Thyroid gland (tissue), 4 donors: ENCODE measurements around the gene AHNAK2. TPM values are rescaled to one million over a fixed set of nuclear protein-coding genes. Genes with fewer than 3 reads are reported as not detected.

ENCODE experiments used
- DNase-seq, 2 donors: peaks; one replicate each; pipeline ENCODE4 v3.0.0-alpha.2; 2019
- H3K27ac ChIP-seq, 3 donors: fragments of 200-600 bp; sonication (generic); 1 replicate in 2 of 3; 2 replicates in 1 of 3; pipeline ENCODE4 v1.5.1; 2016 to 2019; ENCODE audit warnings: mild to moderate bottlenecking in 1 of 3, moderate library complexity in 1 of 3
- H3K27me3 ChIP-seq: fragments of 200-600 bp; sonication (generic); one replicate; pipeline ENCODE4 v1.5.1; 2019
- H3K36me3 ChIP-seq, 2 donors: fragments of 200-600 bp; sonication (generic); one replicate each; pipeline ENCODE4 v1.5.1; 2016 to 2019
- H3K4me1 ChIP-seq, 2 donors: fragments of 200-600 bp; sonication (generic); one replicate each; pipeline ENCODE4 v1.5.1; 2017 to 2019
- H3K4me3 ChIP-seq, 3 donors: fragments of 200-600 bp; sonication (generic); replicated peaks in 1 of 3; 1 replicate in 2 of 3; 2 replicates in 1 of 3; pipeline ENCODE4 v1.5.1; 2016; ENCODE audit warnings: mild to moderate bottlenecking in 1 of 3
- H3K9me3 ChIP-seq: fragments of 200-600 bp; sonication (generic); one replicate; pipeline ENCODE4 v1.5.1; 2017
- CTCF ChIP-seq, 6 experiments: fragments of 200-600 bp in 3 of 6; fragments of 450-650 bp in 3 of 6; sonication (generic) in 3 of 6; IDR thresholded peaks; one replicate each; pipeline ENCODE4 v1.5.1; 2016 to 2019; ENCODE audit warnings: antibody characterized with exemption in 6 of 6, mild to moderate bottlenecking in 2 of 6, inconsistent platforms in 1 of 6, moderate library complexity in 1 of 6
- POLR2A ChIP-seq, 2 donors: fragments of 450-650 bp; IDR thresholded peaks; one replicate each; pipeline ENCODE4 v1.6.1; 2017; ENCODE audit warnings: antibody characterized with exemption in 2 of 2, mild to moderate bottlenecking in 2 of 2, moderate library complexity in 1 of 2
- WGBS, 2 donors: methylation state at CpG; one replicate each; pipeline ENCODE4 v1.1.5; 2017; 5-methylcytosine and 5-hydroxymethylcytosine counted together
- intact Hi-C: fragments of 100-400 bp; cut with DNase I; formaldehyde crosslinking; loops from one replicate; pipeline ENCODE4 v1.15.1; 2023
- total RNA-seq, 4 donors: library from RNA; depleted of rRNA; stranded (reverse); fragments of >200 nt; gene quantifications; one replicate each; pipeline ENCODE4 v1.2.3, GENCODE V29; 2016

Gene AHNAK2
- total RNA-seq, 4 donors from 2014 or later, result 3.7 to 12.5 (median 6.9) TPM

- intact Hi-C loops, result loop anchor here (10.0 kb wide), 1 partner anchor 145 kb away; no protein-coding TSS in a partner anchor
- Histone ChIP-seq H3K4me3 (no peak overlapping the region), H3K27me3 (no peaks in the 10 kb centered on the region), H3K27ac (peak overlapping the region in 1 of 3 donors; percentile 78), H3K9me3 (no peaks in the 10 kb centered on the region), H3K4me1 (peaks cover 58 to 79% of the 10 kb centered on the region in 2 donors), H3K36me3 (no peaks in the 10 kb centered on the region)
- DNase-seq, result no peak
- TF ChIP-seq CTCF (IDR thresholded peaks at IDR 0.05) (no peak), POLR2A (IDR thresholded peaks at IDR 0.05) (no peak)
- WGBS, 2 donors, result 90 to 91% methylated on average over 6 to 10 of the region's 10 CpGs
Measured at GRCh38 chr14:104969741-104970230, 8.4 kb downstream of the AHNAK2 start.

- intact Hi-C loops, result no loop called here
- H3K36me3 ChIP-seq, result no peaks in the 10 kb centered on the region
- no peaks in the 10 kb centered on the region for H3K9me3 ChIP-seq
- no peak for TF ChIP-seq POLR2A (IDR thresholded peaks at IDR 0.05)
- no peak for TF ChIP-seq CTCF (IDR thresholded peaks at IDR 0.05)
- H3K27ac ChIP-seq, result peak overlapping the region; percentile 62 to 78 (median 66)
- no peak overlapping the region for H3K4me3 ChIP-seq
- WGBS, 2 donors, result 22 to 42% methylated on average over 14 to 18 of the region's 21 CpGs
- H3K27me3 ChIP-seq, result no peaks in the 10 kb centered on the region
- DNase-seq, result peak; percentile 70 to 81
- H3K4me1 ChIP-seq, result peaks cover 48 to 69% of the 10 kb centered on the region in 2 donors
Measured at GRCh38 chr14:104968541-104969401, 9.4 kb downstream of the AHNAK2 start.

DNA sequence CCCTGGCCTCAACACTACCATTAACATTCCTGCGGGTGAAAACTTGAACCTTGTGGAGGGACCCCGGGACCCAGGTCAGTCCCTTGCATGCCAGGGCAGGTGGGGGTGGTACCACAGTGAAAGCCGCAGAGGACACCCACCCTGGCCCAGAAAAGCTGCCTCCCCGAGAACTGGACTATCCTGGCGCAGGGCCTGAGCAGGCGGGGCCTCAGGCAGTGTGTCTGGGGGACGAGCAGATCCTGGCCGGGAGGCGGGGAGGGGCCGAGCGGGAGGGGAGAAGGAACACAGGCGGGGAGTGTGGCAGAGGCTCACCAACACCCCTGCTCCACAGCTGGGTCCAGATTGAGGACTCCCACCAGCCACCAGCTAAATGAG is 10.0 kb downstream of the AHNAK2 start:
- H3K9me3 ChIP-seq, result no peaks in the 10 kb centered on the region
- 1 to 3% methylated on average over 10 to 12 of the region's 12 CpGs for WGBS, 2 donors

DNA sequence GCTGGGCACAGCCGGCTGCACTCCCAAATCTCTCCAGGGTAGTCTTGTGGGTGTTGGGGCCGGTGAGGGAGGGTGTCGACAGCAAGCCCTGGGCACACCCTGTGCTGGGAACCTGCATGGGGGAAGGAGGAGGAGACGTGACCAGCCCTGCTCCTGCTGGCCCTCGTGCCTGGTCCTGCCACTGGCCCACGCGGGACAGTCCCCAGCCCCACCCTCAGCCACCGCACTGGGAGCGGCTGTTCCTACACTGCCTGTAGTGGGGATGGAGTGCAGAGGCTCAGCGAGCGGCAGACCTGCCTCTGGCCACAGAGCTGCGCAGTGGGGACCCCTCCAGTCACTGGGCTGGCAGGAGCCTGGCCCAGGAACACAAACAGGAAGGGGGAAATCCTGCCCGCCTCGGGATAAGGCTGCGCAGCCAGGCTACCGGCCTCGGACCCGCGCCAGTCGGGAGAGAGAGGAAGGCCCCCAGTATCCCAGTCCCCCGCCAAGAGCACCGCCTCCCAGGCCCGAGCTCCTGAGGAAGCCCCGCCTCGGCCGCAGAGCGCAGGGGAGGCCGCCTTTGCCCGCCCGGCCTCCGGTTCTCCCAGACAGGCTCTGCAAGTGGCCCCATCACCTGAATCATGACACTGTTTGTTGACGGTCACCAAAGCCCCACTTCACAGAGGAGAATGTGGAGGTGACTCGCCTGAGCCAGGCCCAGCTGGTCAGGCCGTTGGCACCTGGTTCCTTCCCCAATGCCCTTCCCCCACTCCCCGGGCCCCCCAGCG is 10.6 kb downstream of the AHNAK2 start:
- intact Hi-C loops, result no loop called here
- TF ChIP-seq CTCF (IDR thresholded peaks at IDR 0.05), result no peak
- no peak for TF ChIP-seq POLR2A (IDR thresholded peaks at IDR 0.05)

More for the DNA sequence above, 10.0 kb downstream of the AHNAK2 start:
- intact Hi-C loops, result no loop called here
- Histone ChIP-seq H3K4me1 (peaks cover 42 to 62% of the 10 kb centered on the region in 2 donors), H3K27me3 (no peaks in the 10 kb centered on the region), H3K27ac (peak overlapping the region; percentile 62 to 78 (median 66)), H3K36me3 (no peaks in the 10 kb centered on the region), H3K4me3 (peak overlapping the region in 1 of 3 donors; percentile 19)
- DNase-seq, result peak; percentile 90 to 91
- no peak for TF ChIP-seq CTCF (IDR thresholded peaks at IDR 0.05)
- TF ChIP-seq POLR2A (IDR thresholded peaks at IDR 0.05), result no peak

More for the DNA sequence above, 10.6 kb downstream of the AHNAK2 start:
- WGBS, 2 donors, result 2 to 7% methylated on average over 11 to 19 of the region's 36 CpGs
- H3K4me3 ChIP-seq, result peak overlapping the region in 1 of 3 donors; percentile 19
- H3K4me1 ChIP-seq, result peaks cover 36 to 57% of the 10 kb centered on the region in 2 donors
- no peaks in the 10 kb centered on the region for H3K27me3 ChIP-seq
- H3K27ac ChIP-seq, result peak overlapping the region; percentile 62 to 78 (median 66)
- DNase-seq, result peak; percentile 71 to 83
- no peaks in the 10 kb centered on the region for H3K36me3 ChIP-seq
- no peaks in the 10 kb centered on the region for H3K9me3 ChIP-seq
